Liver (tissue), 9 donors: ENCODE data around the gene SORCS2. TPM values are rescaled to one million over a fixed set of nuclear protein-coding genes. Genes with fewer than 3 reads are reported as not detected.
A peak's percentile ranks its signal among the peaks of the same experiment; 100 is the strongest.

ENCODE experiments used
- DNase-seq: peaks from one replicate; pipeline ENCODE4 v3.0.0-alpha.2; 2017; ENCODE audit warnings: low spot score
- H3K27ac ChIP-seq, 2 donors: one replicate each; pipeline ENCODE4 v1.7.0; 2013; ENCODE audit warnings: inconsistent platforms in 2 of 2, low read length in 2 of 2, control low read depth in 1 of 2, low read depth in 1 of 2, mild to moderate bottlenecking in 1 of 2
- H3K27me3 ChIP-seq, 4 donors: one replicate each; pipeline versions ENCODE4 v1.6.1 to v1.7.0; 2013; ENCODE audit warnings: low read length in 3 of 4, inconsistent platforms in 1 of 4, mild to moderate bottlenecking in 1 of 4, moderate library complexity in 1 of 4; ENCODE audit not compliant: control insufficient read depth in 4 of 4, insufficient read depth in 4 of 4
- H3K36me3 ChIP-seq, 4 donors: one replicate each; pipeline versions ENCODE4 v1.6.1 to v1.7.0; 2013; ENCODE audit warnings: low read length in 3 of 4, mild to moderate bottlenecking in 3 of 4, low read depth in 1 of 4, moderate library complexity in 1 of 4; ENCODE audit not compliant: control insufficient read depth in 4 of 4, insufficient read depth in 3 of 4
- H3K4me1 ChIP-seq, 4 donors: one replicate each; pipeline versions ENCODE4 v1.6.1 to v1.7.0; 2013; ENCODE audit warnings: low read length in 3 of 4, mild to moderate bottlenecking in 3 of 4, moderate library complexity in 1 of 4; ENCODE audit not compliant: control insufficient read depth in 4 of 4, insufficient read depth in 4 of 4
- H3K4me3 ChIP-seq, 3 donors: one replicate each; pipeline versions ENCODE4 v1.6.1 to v1.7.0; 2013; ENCODE audit warnings: low read length in 3 of 3, control low read depth in 1 of 3, low read depth in 1 of 3, mild to moderate bottlenecking in 1 of 3
- H3K9ac ChIP-seq, 2 donors: one replicate each; pipeline ENCODE4 v1.7.0; 2013; ENCODE audit warnings: low read length in 2 of 2, mild to moderate bottlenecking in 2 of 2, moderate library complexity in 2 of 2, control low read depth in 1 of 2, low read depth in 1 of 2
- H3K9me3 ChIP-seq, 4 donors: one replicate each; pipeline versions ENCODE4 v1.6.1 to v1.7.0; 2013; ENCODE audit warnings: low read length in 3 of 4; ENCODE audit not compliant: control insufficient read depth in 4 of 4
- CTCF ChIP-seq: fragments of 150-350 bp; IDR thresholded peaks from 2 replicates; pipeline ENCODE4 v1.5.1; 2017; ENCODE audit warnings: improper control_type of control experiment, low read depth, low read length; ENCODE audit not compliant: missing input control
- FOXA2 ChIP-seq: IDR thresholded peaks from 2 replicates; pipeline ENCODE4 v1.6.1; 2016; ENCODE audit warnings: antibody characterized with exemption
- GABPA ChIP-seq, 2 donors: IDR thresholded peaks in 1 of 2; conservative IDR thresholded peaks in 1 of 2; 2 replicates each; pipeline ENCODE4 v1.6.1; 2016; ENCODE audit warnings: antibody characterized with exemption in 2 of 2, mild to moderate bottlenecking in 1 of 2, moderate library complexity in 1 of 2
- JUND ChIP-seq, 2 donors: IDR thresholded peaks; 2 replicates each; pipeline ENCODE4 v1.6.1; 2016; ENCODE audit warnings: antibody characterized with exemption in 2 of 2
- NR2F2 ChIP-seq: IDR thresholded peaks from 2 replicates; pipeline ENCODE4 v1.6.1; 2016; ENCODE audit warnings: antibody characterized with exemption
- RAD21 ChIP-seq, 2 donors: IDR thresholded peaks; 2 replicates each; pipeline ENCODE4 v1.6.1; 2016; ENCODE audit warnings: antibody characterized with exemption in 2 of 2, mild to moderate bottlenecking in 2 of 2
- RXRA ChIP-seq, 2 donors: IDR thresholded peaks; 2 replicates each; pipeline ENCODE4 v1.6.1; 2017 to 2018; ENCODE audit warnings: antibody characterized with exemption in 2 of 2, mild to moderate bottlenecking in 1 of 2
- SP1 ChIP-seq: IDR thresholded peaks from 2 replicates; pipeline ENCODE4 v1.6.1; 2018; ENCODE audit warnings: antibody characterized with exemption, mild to moderate bottlenecking
- TAF1 ChIP-seq: conservative IDR thresholded peaks from 2 replicates; pipeline ENCODE4 v1.6.1; 2016; ENCODE audit warnings: antibody characterized with exemption, mild to moderate bottlenecking
- WGBS: extraction: QIAGEN DNeasy Blood & Tissue Kit; methylation state at CpG from one replicate; pipeline ENCODE4 v1.1.7; 2013; 5-methylcytosine and 5-hydroxymethylcytosine counted together
- polyA plus RNA-seq, 2 donors: library from polyadenylated mRNA; stranded (reverse) in 1 of 2; unstranded in 1 of 2; fragments of 200-250 nt in 1 of 2; fragments of >200 nt in 1 of 2; fragmentation: Nextera tagmentation in 1 of 2; extraction: Ambion mirVana in 1 of 2; gene quantifications; one replicate each; pipeline versions ENCODE4 v1.2.1 to v1.2.3, GENCODE V29; 2013 to 2015
- total RNA-seq, 2 donors: library from RNA; depleted of rRNA; stranded (reverse); fragments of >200 nt; gene quantifications; one replicate each; pipeline ENCODE4 v1.2.3, GENCODE V29; 2014
- TF ChIP-seq, protein P1 (sequence below): IDR thresholded peaks from 2 replicates; pipeline ENCODE4 v1.6.1; 2016; ENCODE audit warnings: antibody characterized with exemption
- TF ChIP-seq, protein P2 (sequence below): IDR thresholded peaks from 2 replicates; pipeline ENCODE4 v1.6.1; 2016; ENCODE audit warnings: antibody characterized with exemption, mild to moderate bottlenecking
- donor health status: healthy.
- donor health status: healthy.
- donor health status: healthy.
- donor health status: healthy.
- donor health status: healthy.

SORCS2 gene
- total and polyA plus RNA-seq, 4 donors = 0.10 to 1.4 (median 0.92) TPM

DNA sequence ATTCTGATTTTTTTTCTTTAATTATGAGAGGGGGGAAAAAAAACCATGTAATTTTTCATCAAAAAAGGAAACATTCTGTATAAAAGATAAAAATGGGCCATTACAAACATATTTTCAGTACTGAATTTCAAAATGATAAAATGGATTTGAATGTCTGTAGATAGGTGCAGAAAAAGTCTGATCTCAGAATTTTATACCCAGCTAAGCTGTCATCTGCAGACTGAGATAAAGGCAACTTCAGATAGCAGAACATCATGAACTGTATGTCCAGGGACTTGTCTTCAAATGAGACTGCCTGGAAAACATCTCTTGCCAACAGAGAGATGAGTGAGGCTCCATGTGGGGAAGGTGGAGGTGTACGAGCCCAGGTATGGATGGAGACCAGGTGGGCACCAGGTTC lies 360.9 kb downstream of the SORCS2 start:
- Histone ChIP-seq H3K9me3 (peaks cover 4 to 17% (median 5%) of the 10 kb centered on the region in 4 donors), H3K4me1 (peaks cover under 1 to 30% (median 18%) of the 10 kb centered on the region in 4 donors), H3K27me3 (no peaks in the 10 kb centered on the region), H3K36me3 (no peaks in the 10 kb centered on the region), H3K4me3 (no peak overlapping the region), H3K27ac (no peak overlapping the region), H3K9ac (no peak overlapping the region)
- no peak for TF ChIP-seq SP1
- TF ChIP-seq, protein P1, sequence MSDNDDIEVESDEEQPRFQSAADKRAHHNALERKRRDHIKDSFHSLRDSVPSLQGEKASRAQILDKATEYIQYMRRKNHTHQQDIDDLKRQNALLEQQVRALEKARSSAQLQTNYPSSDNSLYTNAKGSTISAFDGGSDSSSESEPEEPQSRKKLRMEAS = no peak
- TF ChIP-seq TAF1 = no peak
- TF ChIP-seq CTCF = no peak
- no peak for TF ChIP-seq JUND (IDR thresholded peaks at IDR 0.05)
- no peak for TF ChIP-seq FOXA2
- 96% methylated on average over 1 of the region's 1 CpG for WGBS
- DNase-seq = no peak

DNA sequence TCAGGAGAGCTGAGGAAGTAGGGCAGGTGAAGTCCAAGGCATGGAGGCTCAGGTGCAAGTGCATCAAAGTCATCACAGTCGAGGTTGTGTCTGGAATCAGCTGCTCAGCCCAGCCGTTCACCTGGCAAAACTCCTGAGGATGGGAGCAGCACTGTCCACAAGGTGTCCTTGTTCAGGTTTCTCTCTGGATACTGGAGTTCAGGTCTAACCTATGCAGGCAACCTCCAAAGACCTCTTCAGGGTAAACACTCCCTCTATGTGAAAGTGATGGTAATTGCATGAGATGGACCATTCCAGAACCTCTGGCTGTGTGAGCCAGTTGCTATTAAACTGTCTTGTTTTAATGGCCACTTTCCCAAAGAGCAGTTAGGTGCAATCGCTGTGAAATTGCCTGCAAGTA lies 362.6 kb downstream of the SORCS2 start:
- H3K27ac ChIP-seq = no peak overlapping the region
- H3K36me3 ChIP-seq = no peaks in the 10 kb centered on the region
- H3K9ac ChIP-seq = no peak overlapping the region
- no peaks in the 10 kb centered on the region for H3K27me3 ChIP-seq
- H3K4me3 ChIP-seq = no peak overlapping the region
- DNase-seq = no peak
- no peak for TF ChIP-seq NR2F2
- peak; percentile 57 to 80 for TF ChIP-seq RAD21 (IDR thresholded peaks at IDR 0.05)
- TF ChIP-seq, protein P2, sequence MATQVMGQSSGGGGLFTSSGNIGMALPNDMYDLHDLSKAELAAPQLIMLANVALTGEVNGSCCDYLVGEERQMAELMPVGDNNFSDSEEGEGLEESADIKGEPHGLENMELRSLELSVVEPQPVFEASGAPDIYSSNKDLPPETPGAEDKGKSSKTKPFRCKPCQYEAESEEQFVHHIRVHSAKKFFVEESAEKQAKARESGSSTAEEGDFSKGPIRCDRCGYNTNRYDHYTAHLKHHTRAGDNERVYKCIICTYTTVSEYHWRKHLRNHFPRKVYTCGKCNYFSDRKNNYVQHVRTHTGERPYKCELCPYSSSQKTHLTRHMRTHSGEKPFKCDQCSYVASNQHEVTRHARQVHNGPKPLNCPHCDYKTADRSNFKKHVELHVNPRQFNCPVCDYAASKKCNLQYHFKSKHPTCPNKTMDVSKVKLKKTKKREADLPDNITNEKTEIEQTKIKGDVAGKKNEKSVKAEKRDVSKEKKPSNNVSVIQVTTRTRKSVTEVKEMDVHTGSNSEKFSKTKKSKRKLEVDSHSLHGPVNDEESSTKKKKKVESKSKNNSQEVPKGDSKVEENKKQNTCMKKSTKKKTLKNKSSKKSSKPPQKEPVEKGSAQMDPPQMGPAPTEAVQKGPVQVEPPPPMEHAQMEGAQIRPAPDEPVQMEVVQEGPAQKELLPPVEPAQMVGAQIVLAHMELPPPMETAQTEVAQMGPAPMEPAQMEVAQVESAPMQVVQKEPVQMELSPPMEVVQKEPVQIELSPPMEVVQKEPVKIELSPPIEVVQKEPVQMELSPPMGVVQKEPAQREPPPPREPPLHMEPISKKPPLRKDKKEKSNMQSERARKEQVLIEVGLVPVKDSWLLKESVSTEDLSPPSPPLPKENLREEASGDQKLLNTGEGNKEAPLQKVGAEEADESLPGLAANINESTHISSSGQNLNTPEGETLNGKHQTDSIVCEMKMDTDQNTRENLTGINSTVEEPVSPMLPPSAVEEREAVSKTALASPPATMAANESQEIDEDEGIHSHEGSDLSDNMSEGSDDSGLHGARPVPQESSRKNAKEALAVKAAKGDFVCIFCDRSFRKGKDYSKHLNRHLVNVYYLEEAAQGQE = no peak
- TF ChIP-seq RXRA (IDR thresholded peaks at IDR 0.05) = peak in 1 of 2 donors; percentile 41
- TF ChIP-seq SP1 = no peak
- peak; percentile 23 for TF ChIP-seq CTCF
- no peak for TF ChIP-seq GABPA (IDR thresholded peaks at IDR 0.05 in 1 of 2, conservative IDR thresholded peaks at IDR 0.05 in 1 of 2)
- WGBS = 69% methylated on average over 3 of the region's 3 CpGs
- H3K4me1 ChIP-seq = peaks cover 5 to 38% (median 28%) of the 10 kb centered on the region in 4 donors
- H3K9me3 ChIP-seq = peaks cover 4 to 17% (median 5%) of the 10 kb centered on the region in 4 donors
